Calu3 (cell line): ENCODE measurements around the gene RIGI. TPM values are rescaled to one million over a fixed set of nuclear protein-coding genes. Genes with fewer than 3 reads are reported as not detected.

ENCODE experiments used
- BruUV-seq: library from RNA; stranded (reverse); fragments of 400-500 nt; replicated peaks from 2 replicates; lab custom pipeline; 2021; lab: Mats Ljungman, UMichigan
- CTCF ChIA-PET: fragments of 300-600 bp; sonication (Branson Sonifier 250); formaldehyde crosslinking; loops from one replicate; lab custom pipeline; 2022; ENCODE audit warnings: antibody characterized with exemption; lab: Charles Lee
- DNase-seq: peaks from one replicate; pipeline ENCODE4 v3.0.0; 2022
- H3K27ac Mint-ChIP-seq: one replicate; pipeline ENCODE4 v1.8.0; 2022; ENCODE audit warnings: mixed read lengths; ENCODE audit not compliant: unreplicated experiment
- H3K27me3 Mint-ChIP-seq: one replicate; pipeline ENCODE4 v1.8.0; 2022; ENCODE audit warnings: mixed read lengths; ENCODE audit not compliant: unreplicated experiment
- H3K36me3 Mint-ChIP-seq: one replicate; pipeline ENCODE4 v1.8.0; 2022; ENCODE audit warnings: mild to moderate bottlenecking, moderate library complexity, mixed read lengths; ENCODE audit not compliant: insufficient read depth, unreplicated experiment
- H3K4me1 Mint-ChIP-seq: one replicate; pipeline ENCODE4 v1.8.0; 2022; ENCODE audit warnings: mild to moderate bottlenecking, low read depth, mixed read lengths; ENCODE audit not compliant: unreplicated experiment
- H3K4me3 Mint-ChIP-seq: one replicate; pipeline ENCODE4 v1.8.0; 2022; ENCODE audit warnings: mild to moderate bottlenecking, low read depth, moderate library complexity, mixed read lengths; ENCODE audit not compliant: unreplicated experiment
- H3K9me3 Mint-ChIP-seq: one replicate; pipeline ENCODE4 v1.8.0; 2022; ENCODE audit warnings: low read depth, mixed read lengths; ENCODE audit not compliant: unreplicated experiment
- CTCF ChIP-seq: fragments of 200-600 bp; IDR thresholded peaks from one replicate; pipeline ENCODE4 v1.8.0; 2022; ENCODE audit warnings: antibody characterized with exemption; ENCODE audit not compliant: unreplicated experiment
- intact Hi-C: fragments of 100-400 bp; cut with micrococcal nuclease; formaldehyde crosslinking; loops from one replicate; pipeline ENCODE4 v1.10.0; 2022; ENCODE audit not compliant: unreplicated experiment
- total RNA-seq: library from RNA; stranded (reverse); gene quantifications from 2 replicates; pipeline ENCODE4 v1.2.3, GENCODE V29; 2022

RIGI gene
- total RNA-seq, 1 experiment from 2014 or later = 24.8 TPM

DNA sequence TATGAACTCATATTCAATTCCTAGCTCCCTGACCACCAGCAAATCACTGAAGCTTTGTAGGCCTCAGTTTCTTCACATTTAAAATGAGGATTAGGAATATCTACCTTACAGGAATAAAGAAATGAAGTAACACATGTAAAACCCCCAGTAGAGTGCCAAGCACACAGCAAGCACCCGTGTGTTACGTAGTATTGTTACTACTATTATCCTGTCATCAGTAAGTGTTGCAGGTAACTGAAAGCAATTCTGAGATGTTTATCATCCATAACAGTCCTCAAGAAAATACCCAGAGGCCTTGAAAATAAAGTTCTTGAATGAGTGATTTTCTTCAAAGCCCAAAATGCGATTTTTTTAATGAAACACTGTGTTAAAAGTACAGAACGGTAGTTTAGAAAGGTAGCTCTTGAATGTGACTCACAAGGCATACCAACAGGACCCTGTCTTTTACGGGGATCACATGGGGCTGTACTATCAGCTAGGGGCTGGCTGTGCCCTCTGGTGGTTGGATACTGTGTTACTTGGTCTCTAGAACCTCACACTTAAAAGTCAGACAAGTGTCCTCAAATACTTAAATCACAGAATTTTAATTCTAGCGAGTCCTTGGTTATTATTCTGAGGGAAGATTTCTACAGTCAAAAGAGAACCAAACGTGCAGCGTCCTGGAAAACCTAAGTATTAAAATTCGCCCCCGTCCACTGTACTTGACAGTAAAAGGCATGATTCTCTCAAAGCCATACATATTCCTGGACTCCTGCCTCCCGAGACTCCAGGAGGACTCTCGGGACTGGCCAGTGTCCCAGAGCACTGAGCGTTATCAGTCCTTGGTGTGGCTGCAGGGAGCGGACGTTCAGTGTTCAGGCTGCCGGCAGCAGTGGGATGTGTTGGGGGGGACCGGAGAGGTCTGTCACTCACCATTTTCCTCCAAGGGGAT lies 46.2 kb upstream of the RIGI start:
- no peaks in the 10 kb centered on the region for H3K4me1 Mint-ChIP-seq
- H3K4me3 Mint-ChIP-seq = peak overlapping the region; percentile 95
- DNase-seq = peak; percentile 57
- BruUV-seq = TSS peak; percentile 73
- intact Hi-C loops = loop anchor here (1.0 to 2.0 kb wide), 3 partner anchors 19 to 193 kb away; partner anchors contain the start of genes RIGI, SMIM27 and TOPORS
- CTCF ChIA-PET = interaction anchor here (0.6 to 1.4 kb wide), 8 partner anchors 20 to 193 kb away, joined by 3 to 30 read pairs (median 4); partner anchors contain the start of genes ACO1, SMIM27 and TOPORS
- no peaks in the 10 kb centered on the region for H3K27me3 Mint-ChIP-seq
- H3K9me3 Mint-ChIP-seq = no peaks in the 10 kb centered on the region
- peak overlapping the region; percentile 90 for H3K27ac Mint-ChIP-seq
- H3K36me3 Mint-ChIP-seq = peaks cover 29% of the 10 kb centered on the region
- TF ChIP-seq CTCF = no peak

DNA sequence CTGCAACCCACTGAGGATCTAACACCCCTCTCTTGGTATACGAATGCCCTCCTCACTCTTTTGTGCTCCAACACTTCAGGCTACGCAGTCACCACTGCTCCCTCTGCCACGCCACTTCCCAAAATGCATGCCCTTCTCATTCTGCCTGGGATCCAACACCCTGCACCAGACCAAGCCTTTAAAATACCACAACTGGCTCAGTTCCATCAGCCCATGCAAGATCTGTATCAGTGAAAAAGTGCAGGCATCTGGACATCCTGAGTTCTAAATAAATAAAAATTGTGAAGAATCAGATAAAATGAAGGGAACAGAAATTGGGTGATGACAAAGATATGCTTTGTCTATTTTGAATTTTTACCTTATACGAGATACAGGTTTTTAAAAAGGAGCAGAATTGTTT lies 44.3 kb upstream of the RIGI start:
- DNase-seq = no peak
- peak overlapping the region; percentile 67 for H3K27ac Mint-ChIP-seq
- CTCF ChIA-PET = no interaction called here
- H3K9me3 Mint-ChIP-seq = no peaks in the 10 kb centered on the region
- H3K36me3 Mint-ChIP-seq = peaks cover 40% of the 10 kb centered on the region
- no TSS peak for BruUV-seq
- H3K4me1 Mint-ChIP-seq = no peaks in the 10 kb centered on the region
- intact Hi-C loops = no loop called here
- no peak for TF ChIP-seq CTCF
- H3K4me3 Mint-ChIP-seq = no peak overlapping the region
- H3K27me3 Mint-ChIP-seq = no peaks in the 10 kb centered on the region

GRCh38 chr9:32566770-32567169 lies 40.8 kb upstream of the RIGI start:
- TF ChIP-seq CTCF = no peak
- peaks cover 24% of the 10 kb centered on the region for H3K36me3 Mint-ChIP-seq
- no peaks in the 10 kb centered on the region for H3K9me3 Mint-ChIP-seq
- no peaks in the 10 kb centered on the region for H3K4me1 Mint-ChIP-seq
- no peaks in the 10 kb centered on the region for H3K27me3 Mint-ChIP-seq
- H3K4me3 Mint-ChIP-seq = no peak overlapping the region
- no TSS peak for BruUV-seq
- intact Hi-C loops = no loop called here
- CTCF ChIA-PET = no interaction called here
- DNase-seq = no peak
- H3K27ac Mint-ChIP-seq = no peak overlapping the region

DNA sequence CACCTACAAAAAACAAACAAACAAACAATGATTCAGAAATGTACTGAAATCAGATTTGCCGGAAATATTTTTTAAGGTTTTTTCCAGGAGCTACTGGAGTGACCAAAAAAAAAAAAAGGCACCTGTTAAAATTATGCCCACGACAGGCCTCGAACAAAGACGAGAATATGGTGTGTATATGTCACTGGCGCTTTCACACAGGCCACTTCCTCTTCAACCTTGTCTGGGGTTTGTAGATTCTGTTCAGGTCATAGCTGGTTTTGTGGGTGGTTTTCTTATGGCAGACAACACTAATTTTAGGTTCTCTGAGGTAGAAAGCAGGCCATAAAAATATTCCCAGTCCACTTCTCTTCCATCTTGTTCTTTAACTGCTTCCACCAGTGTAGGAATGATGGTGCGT lies 40.0 kb upstream of the RIGI start:
- H3K27me3 Mint-ChIP-seq = no peaks in the 10 kb centered on the region
- no peak for TF ChIP-seq CTCF
- no peaks in the 10 kb centered on the region for H3K4me1 Mint-ChIP-seq
- no peak overlapping the region for H3K4me3 Mint-ChIP-seq
- no TSS peak for BruUV-seq
- no peak overlapping the region for H3K27ac Mint-ChIP-seq
- no peak for DNase-seq
- intact Hi-C loops = no loop called here
- CTCF ChIA-PET = no interaction called here
- H3K36me3 Mint-ChIP-seq = peaks cover 24% of the 10 kb centered on the region
- no peaks in the 10 kb centered on the region for H3K9me3 Mint-ChIP-seq
